Neural crest cell (in vitro differentiated cells): ENCODE data around the gene LTBP1. TPM values are rescaled to one million over a fixed set of nuclear protein-coding genes. Genes with fewer than 3 reads are reported as not detected.

ENCODE experiments used
- DNase-seq: peaks from one replicate; pipeline ENCODE4 v3.0.0; 2021; ENCODE audit warnings: low read depth, mixed read lengths, low spot score
- H3K27ac Mint-ChIP-seq: one replicate; pipeline ENCODE4 v1.8.0; 2021; ENCODE audit warnings: mild to moderate bottlenecking, mixed read lengths; ENCODE audit not compliant: unreplicated experiment
- H3K27me3 Mint-ChIP-seq: 2 replicates; pipeline ENCODE4 v1.8.0; 2021; ENCODE audit warnings: low read depth, mild to moderate bottlenecking, mixed read lengths
- H3K36me3 Mint-ChIP-seq: 2 replicates; pipeline ENCODE4 v1.8.0; 2021; ENCODE audit warnings: low read depth, mild to moderate bottlenecking, mixed read lengths
- H3K4me1 Mint-ChIP-seq: 2 replicates; pipeline ENCODE4 v1.8.0; 2021; ENCODE audit warnings: mixed read lengths
- H3K4me3 Mint-ChIP-seq: one replicate; pipeline ENCODE4 v1.8.0; 2021; ENCODE audit warnings: mild to moderate bottlenecking, mixed read lengths
- H3K9me3 Mint-ChIP-seq: 2 replicates; pipeline ENCODE4 v1.8.0; 2021; ENCODE audit warnings: mixed read lengths
- total RNA-seq: library from RNA; stranded (reverse); gene quantifications from 2 replicates; pipeline ENCODE4 v1.2.1, GENCODE V29; 2021
- TF ChIP-seq, protein P1 (sequence below): fragments of 200-600 bp; sonication (generic); conservative IDR thresholded peaks from 2 replicates; pipeline ENCODE4 v1.5.0; 2021; ENCODE audit warnings: antibody characterized with exemption, mild to moderate bottlenecking

The LTBP1 gene
- total RNA-seq, 1 donor from 2014 or later = 30.2 TPM

DNA sequence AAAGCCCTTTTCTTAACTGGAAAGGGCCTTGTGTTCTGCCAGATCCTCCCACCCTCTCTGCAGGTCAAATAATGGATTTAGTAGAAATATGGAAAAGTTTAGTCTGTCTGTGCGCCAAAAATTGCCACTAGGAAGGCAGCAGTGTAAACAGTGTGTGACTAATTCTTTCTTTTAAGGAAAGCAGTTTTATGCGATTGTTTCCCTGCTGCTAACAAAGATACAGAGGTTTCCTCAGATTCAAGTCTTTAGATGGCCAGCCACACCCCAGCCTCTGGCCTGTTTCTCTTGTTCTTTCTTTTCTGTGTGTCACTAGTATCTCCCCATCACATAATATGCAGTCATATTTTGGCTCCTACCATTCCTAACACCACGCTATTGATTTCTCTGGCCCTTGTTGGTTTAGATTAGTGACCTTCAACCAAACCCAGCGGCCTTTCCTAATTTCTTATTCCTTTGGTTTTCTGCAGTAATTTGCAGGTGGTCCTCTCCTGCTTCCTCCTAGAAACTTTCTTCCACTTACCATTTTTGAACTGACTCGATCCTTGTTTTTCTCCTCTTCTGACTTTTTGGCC lies 157.4 kb downstream of the LTBP1 start:
- DNase-seq = no peak
- no peak overlapping the region for H3K27ac Mint-ChIP-seq
- TF ChIP-seq, protein P1, sequence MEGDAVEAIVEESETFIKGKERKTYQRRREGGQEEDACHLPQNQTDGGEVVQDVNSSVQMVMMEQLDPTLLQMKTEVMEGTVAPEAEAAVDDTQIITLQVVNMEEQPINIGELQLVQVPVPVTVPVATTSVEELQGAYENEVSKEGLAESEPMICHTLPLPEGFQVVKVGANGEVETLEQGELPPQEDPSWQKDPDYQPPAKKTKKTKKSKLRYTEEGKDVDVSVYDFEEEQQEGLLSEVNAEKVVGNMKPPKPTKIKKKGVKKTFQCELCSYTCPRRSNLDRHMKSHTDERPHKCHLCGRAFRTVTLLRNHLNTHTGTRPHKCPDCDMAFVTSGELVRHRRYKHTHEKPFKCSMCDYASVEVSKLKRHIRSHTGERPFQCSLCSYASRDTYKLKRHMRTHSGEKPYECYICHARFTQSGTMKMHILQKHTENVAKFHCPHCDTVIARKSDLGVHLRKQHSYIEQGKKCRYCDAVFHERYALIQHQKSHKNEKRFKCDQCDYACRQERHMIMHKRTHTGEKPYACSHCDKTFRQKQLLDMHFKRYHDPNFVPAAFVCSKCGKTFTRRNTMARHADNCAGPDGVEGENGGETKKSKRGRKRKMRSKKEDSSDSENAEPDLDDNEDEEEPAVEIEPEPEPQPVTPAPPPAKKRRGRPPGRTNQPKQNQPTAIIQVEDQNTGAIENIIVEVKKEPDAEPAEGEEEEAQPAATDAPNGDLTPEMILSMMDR = no peak
- peaks cover 3% of the 10 kb centered on the region for H3K36me3 Mint-ChIP-seq
- peaks cover 6% of the 10 kb centered on the region for H3K9me3 Mint-ChIP-seq
- peaks cover 24% of the 10 kb centered on the region for H3K4me1 Mint-ChIP-seq
- no peak overlapping the region for H3K4me3 Mint-ChIP-seq
- H3K27me3 Mint-ChIP-seq = no peaks in the 10 kb centered on the region

DNA sequence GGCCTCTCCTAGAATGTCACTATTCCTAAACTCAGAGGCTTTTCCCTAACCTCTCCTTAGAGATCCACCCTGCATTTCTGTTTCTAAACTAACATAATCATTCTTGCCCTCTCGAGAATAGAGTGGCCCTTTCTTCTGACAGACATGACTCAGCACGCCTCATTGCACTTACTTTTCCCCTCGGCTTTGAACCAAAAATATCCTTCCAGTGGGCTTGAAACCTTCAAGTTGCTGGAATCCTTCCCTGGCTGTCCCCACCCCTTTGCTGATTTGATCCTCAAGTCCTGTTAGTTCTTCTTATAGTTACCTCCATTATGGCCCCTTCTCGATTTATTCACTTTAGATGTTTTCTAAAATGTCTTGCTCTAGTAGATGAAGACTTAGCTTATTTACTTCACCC lies 158.0 kb downstream of the LTBP1 start:
- TF ChIP-seq, protein P1 = no peak
- H3K27ac Mint-ChIP-seq = peak overlapping the region; percentile 9

DNA sequence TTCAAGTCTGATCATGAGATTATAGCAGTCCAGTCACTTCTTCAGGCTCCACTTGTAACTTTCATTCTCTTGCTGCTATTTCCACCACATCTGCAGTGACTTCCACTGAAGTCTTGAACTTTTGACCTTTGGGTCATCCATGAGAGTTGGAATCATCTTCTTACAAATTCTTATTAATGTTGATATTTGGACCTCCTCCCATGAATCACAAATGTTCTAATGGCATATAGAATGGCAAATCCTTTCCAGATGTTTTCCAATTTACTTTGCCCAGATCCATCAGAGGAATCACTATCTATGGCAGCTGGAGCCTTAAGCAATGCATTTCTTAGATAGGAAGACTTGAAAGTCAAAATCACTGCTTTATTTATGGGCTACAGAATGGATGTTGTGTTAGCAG lies 159.4 kb downstream of the LTBP1 start:
- peaks cover 6% of the 10 kb centered on the region for H3K9me3 Mint-ChIP-seq
- no peak overlapping the region for H3K4me3 Mint-ChIP-seq
- DNase-seq = no peak
- H3K4me1 Mint-ChIP-seq = peaks cover 28% of the 10 kb centered on the region
- H3K27ac Mint-ChIP-seq = no peak overlapping the region
- H3K27me3 Mint-ChIP-seq = no peaks in the 10 kb centered on the region
- TF ChIP-seq, protein P1 = no peak
- peaks cover 3% of the 10 kb centered on the region for H3K36me3 Mint-ChIP-seq

More for the DNA sequence above, 158.0 kb downstream of the LTBP1 start:
- Mint-ChIP-seq H3K27me3 (no peaks in the 10 kb centered on the region), H3K4me3 (no peak overlapping the region), H3K36me3 (peaks cover 3% of the 10 kb centered on the region), H3K9me3 (peaks cover 6% of the 10 kb centered on the region), H3K4me1 (peaks cover 25% of the 10 kb centered on the region)
- DNase-seq = no peak

DNA sequence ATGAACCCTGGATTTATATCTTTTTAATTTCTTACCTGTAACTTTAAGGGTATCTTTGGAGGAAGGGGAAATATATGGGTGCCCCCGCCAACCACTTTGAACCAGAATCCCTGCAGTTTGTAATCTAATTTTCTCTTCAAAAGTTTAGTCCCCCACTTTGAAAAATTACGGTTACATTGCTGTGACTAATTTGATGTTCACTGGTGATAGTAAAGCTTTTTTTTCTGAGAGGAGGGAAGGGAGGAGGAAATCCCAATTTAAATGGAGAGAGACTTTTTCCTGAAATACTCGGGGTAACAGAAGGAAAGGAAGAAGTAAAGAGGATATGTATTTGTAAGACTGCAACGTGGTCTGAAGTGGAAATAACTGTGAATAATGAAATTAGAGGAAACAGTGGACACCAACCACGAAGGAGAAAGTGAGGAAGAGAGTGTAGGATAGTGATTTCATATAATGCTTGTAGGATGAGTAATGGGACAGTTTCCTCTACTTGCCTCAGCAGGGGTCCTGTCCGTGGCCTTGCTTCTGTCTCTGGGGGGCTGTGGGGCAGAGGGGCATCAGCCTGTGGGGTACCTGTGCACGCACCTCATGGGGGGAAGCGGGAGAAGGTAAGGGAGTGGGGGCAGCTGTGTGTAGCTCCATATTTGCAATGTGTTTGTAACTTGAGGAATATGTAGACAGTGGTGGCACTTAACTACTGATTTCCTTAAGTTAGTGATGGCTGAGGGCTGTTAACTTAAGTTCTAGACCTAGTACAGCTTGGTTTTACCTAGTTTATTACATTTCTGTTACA lies 161.1 kb downstream of the LTBP1 start:
- Mint-ChIP-seq H3K4me1 (peaks cover 34% of the 10 kb centered on the region), H3K27me3 (no peaks in the 10 kb centered on the region), H3K36me3 (peaks cover 5% of the 10 kb centered on the region), H3K4me3 (no peak overlapping the region), H3K9me3 (peaks cover 6% of the 10 kb centered on the region), H3K27ac (no peak overlapping the region)
- TF ChIP-seq, protein P1 = no peak
- DNase-seq = no peak

DNA sequence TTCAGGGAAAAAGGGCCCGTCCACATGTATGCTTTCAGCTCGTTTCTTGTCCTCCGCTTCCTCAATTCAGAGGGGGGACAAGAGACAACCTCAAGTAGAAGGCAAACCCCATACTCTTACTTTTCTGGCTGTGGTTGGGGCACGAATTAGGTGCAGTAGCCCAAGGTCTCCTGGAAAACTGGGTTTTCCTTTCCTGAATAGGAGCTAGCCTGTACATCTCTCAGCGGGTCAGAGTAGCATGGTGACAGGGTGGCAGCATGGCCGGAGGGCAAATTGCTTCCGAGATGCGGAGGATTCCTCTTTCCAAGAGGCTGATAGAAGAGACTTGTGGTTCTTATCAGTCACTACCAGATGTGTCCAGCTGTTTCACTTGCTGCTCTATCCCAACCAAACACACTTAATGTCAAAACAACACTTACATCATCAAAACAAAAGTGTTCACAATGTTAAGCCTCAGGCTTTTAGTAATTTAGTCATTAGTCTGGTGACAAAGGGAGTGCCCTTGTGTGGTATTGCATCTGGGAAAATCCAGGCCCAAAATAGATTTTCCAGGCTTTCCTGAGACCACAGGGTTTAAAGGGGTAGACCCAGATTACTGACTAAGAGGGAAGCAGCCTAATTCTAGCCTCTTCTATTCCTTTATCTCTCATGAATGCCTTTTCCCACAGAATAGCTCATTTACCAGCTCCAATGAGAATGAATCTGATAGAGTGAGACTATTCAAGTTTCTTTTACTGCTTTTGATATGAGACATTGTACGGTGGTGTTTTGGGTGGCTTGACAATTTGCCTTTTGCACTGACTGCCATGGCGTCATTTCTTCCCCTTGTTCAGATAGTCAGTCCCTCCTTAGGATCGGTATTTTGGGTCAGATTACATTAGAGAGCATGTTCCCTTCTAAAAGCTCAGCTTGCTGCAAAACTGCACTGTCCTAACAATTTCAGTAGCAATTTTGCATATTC lies 162.0 kb downstream of the LTBP1 start:
- Mint-ChIP-seq H3K9me3 (peaks cover 6% of the 10 kb centered on the region), H3K27ac (no peak overlapping the region), H3K36me3 (peaks cover 5% of the 10 kb centered on the region), H3K4me1 (peaks cover 34% of the 10 kb centered on the region), H3K27me3 (no peaks in the 10 kb centered on the region), H3K4me3 (no peak overlapping the region)
- no peak for DNase-seq
- TF ChIP-seq, protein P1 = no peak
